GM18907 (cell line): Measurements from ENCODE around the gene MOV10L1.
"Not testable (repeated sequence)": the region's sequence is repeated elsewhere in the genome, so short reads cannot be mapped to it uniquely, and the experiment has no call there.

Source experiments
- ATAC-seq: cut with Tn5 transposase; IDR thresholded peaks from one replicate; pipeline ENCODE4 v1.9.1; 2021; ENCODE audit warnings: mild to moderate bottlenecking, moderate library complexity; ENCODE audit not compliant: unreplicated experiment

Gene MOV10L1

DNA sequence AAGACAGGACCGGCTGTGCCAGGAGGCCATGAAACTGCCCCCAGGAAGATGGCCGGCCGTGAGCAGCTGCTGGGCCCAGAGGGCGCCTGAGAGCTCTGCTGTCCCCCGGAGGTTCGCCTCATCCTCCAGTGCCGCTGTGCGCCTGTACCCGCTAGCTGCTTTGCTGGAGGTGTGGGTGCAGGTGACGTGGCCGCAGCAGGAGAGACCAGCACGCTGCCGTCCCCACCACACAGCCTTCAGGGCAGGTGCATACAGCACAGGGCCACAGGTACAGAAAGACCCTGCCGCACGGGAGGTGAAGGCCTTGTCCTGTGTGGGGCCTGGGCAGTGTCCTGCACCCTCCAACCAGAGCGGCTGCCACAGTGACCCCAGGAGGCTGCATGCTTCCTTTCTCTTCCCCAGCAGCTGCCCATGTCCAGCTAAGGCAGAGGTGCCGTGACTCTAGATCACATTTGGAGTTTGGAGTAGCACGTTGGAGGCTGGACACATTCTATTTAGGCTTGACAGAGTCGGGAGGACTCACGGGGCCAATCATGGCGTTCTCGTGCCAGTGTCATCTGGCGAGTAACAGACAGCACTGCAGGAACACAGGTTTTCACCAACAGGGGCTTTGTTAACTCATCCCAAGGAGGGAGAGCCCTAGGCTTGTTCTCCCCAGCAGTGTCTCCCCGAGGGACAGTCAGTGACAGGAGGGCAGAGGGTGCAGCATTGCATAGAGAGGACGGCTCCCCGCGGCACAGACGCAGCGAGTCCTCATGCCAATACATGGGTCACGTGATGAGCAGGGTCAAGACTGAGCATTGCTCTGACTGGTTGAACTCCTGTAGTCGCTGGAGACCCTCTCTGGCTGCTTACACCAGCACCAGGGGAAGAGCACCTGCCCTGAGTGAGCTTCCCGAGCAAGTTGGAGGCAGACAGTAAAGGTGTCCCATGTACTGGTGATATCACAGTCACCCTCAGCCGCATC is 62.0 kb downstream of the MOV10L1 start:
- no peak for ATAC-seq

GRCh38 chr22:50153056-50153755 is 63.4 kb downstream of the MOV10L1 start:
- ATAC-seq = no peak

DNA sequence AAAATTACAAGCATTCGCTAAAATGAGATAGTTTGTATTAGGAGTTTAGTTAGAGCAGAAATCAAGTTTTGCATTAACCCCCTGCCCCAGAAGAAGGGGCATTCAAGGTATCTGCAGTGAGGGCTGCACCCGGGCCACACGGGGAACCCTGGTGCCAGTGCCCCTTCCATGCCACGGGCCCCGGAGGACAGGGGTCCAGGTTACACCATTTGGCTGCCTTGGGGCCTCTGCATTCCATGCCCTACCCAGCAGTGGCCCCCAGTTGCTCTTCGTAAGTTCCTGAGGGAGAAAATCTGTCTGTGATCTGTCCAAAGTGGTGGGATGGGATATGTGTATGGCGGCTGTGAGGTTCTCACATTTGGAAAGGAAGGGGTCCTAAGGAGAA is 63.9 kb downstream of the MOV10L1 start:
- ATAC-seq = no peak

DNA sequence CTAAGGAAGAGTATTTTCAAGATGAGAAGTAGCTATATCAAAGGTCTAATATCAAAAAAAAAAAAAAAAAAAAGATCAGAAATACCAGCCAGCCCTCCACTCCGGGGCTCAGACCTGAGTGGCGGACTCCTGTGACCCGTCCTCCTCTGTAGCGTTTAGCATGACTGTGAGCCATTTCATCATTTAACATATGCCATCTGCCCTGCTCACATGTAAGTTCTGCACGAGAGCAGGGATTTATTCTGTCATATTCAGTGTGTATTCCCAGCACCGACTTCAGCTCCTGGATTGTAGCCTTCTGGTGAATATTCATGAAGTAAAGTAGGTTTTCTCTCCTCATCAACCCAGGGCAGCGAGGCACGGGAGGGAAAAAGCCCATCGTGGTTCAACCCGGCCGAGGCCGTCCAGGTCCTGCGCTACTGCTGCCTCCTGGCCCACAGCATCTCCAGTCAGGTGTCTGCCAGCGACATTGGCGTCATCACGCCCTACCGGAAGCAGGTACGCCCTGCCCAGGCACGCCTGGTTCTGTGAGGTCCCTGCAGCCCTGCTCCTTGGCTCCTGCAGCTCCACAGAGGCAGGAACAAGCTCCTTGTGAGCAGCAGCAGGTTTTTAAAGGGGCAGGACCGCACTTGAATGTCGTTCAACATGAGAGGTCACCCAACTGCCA is 68.0 kb downstream of the MOV10L1 start:
- ATAC-seq = no peak

DNA sequence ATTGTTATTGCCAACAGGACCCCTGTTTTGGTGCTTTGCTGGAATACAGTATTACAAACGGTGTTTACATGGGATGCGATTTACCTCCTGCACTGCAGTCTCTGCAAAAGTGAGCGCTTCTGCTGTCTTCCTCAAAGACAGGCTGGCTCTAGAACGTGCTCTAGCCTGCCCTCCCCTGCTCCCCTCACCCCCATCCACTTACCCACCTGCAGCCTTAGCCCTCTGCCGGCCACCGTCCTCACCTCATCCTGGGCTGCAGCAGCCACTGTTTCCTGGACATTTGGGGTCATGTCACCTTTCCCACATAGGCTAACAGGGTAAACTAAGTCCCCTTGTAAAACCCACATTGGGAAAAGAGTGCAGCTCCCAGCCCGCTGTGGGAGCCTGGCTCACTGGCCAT is 71.1 kb downstream of the MOV10L1 start:
- ATAC-seq = no peak

GRCh38 chr22:50161508-50162390 is 71.9 kb downstream of the MOV10L1 start:
- ATAC-seq = no peak

GRCh38 chr22:50162391-50162956 is 72.7 kb downstream of the MOV10L1 start:
- no peak for ATAC-seq

GRCh38 chr22:50165436-50166123 is 75.8 kb downstream of the MOV10L1 start:
- no peak for ATAC-seq

DNA sequence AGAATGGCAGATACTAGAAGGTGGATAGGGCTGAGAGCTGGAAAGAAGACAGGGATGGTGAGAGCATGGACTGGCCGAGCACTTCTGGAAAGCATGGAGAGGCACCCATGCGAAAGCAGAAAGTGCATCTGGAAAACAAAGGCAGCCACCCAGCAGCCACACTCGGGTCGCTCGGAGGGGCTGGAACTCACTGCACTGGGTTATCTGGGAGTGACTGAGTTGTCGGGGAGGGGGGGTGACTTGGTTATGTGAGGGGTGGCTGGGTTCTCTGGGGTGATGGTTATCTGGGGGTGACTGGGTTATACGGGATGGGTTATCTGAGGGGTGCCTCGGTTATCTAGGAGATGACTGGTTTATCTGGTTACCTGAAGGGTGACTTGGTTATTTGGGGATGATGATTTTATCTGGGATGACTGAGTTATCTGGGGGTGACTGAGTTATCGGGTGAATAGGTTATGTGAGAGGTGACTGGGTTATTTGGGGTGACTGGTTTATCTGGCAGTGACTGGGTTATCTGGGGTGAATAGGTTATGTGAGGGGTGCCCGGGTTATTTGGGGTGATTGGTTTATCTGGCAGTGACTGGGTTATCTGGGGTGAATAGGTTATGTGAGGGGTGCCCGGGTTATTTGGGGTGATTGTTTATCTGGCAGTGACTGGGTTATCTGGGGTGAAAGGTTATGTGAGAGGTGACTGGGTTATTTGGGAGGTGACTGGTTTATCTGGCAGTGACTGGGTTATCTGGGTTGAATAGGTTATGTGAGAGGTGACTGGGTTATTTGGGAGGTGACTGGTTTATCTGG is 78.1 kb downstream of the MOV10L1 start:
- ATAC-seq = no peak

DNA sequence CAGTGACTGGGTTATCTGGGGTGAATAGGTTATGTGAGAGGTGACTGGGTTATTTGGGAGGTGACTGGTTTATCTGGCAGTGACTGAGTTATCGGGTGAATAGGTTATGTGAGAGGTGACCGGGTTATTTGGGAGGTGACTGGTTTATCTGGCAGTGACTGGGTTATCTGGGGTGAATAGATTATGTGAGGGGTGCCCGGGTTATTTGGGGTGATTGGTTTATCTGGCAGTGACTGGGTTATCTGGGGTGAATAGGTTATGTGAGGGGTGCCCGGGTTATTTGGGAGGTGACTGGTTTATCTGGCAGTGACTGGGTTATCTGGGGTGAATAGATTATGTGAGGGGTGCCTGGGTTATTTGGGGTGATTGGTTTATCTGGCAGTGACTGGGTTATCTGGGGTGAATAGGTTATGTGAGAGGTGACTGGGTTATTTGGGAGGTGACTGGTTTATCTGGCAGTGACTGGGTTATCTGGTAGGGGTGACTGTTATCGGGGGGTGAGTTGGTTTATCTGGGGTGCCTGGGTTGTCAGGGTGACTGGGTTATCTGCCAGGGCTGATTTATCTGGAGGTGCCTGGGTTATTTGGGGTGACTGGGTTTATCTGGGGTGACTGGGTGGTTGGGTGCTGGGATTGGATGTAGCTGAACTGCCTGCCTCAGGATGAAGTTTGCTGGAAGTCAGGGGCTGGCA is 78.8 kb downstream of the MOV10L1 start:
- ATAC-seq = not testable (repeated sequence)

DNA sequence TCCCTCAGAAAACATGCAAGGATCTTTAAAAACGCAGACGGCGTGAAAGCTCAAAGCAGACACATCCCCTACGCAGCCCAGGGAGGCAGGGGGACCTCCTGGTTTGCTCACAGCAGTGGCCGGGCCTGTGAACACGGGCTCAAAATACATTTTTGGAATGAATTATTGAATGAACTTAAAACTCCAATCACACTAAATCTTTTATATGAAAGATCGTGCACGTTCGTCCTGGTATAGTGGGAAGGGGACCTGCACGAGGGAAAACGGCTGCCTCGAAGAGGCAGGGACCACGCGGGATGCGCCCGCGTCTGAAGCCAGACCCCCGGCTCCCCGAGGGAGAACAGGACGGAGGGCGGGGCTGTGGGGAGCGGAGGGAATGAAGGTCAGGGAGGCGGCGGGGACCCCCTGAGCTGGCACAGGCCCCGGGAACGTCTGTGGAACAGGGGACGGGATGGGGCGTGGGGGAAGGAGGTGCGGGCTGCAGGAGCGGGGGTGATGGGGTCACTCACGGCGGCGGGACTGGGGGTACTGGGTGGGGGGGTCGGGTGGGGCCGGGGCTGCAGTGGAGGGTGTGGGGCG is 79.5 kb downstream of the MOV10L1 start:
- ATAC-seq = no peak

GRCh38 chr22:50169774-50170341 is 80.1 kb downstream of the MOV10L1 start:
- no peak for ATAC-seq

DNA sequence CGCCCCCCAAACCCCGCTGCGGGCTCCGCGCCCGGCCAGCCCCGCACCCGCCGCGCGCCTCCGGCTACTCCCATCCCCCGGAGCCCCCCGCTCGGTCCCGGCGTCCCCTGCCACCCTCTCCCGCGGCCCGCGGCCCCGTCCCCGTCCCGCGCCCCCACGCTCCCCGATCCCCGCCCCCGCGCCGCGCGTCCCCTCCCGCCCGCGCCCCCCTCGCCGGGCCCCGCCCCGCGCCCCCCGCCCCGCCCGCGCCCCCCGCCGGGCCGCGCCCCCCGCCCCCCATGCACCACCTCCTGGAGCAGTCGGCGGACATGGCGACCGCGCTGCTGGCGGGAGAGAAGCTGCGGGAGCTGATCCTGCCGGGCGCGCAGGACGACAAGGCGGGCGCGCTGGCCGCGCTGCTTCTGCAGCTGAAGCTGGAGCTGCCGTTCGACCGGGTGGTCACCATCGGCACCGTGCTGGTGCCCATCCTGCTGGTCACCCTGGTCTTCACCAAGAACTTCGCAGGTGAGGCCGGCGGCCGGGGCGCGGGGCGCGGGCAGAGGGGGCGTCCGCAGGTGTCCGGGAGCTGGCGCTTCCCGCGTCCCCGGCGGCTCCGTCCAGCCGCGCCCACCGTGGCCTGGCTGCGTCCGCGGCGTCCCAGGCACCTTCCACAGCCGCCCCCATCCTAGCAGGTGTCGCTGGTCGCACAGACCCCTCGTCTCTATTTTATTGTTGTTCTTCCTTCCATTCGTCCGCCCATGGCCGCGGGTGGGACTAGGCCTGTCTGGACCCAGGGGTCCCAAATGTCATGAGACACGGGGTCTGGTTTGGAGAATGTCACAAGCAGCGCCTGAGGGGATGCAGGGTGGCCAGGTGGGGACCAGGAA is 80.9 kb downstream of the MOV10L1 start, which contains the start of gene PANX2:
PANX2 (plus strand) TSS at position 279 of the 866 bp plus-strand sequence; CDS start at position 279, 0 bp downstream.
- ATAC-seq = no peak

GRCh38 chr22:50171319-50171964 is 81.6 kb downstream of the MOV10L1 start:
- ATAC-seq = no peak

- ATAC-seq = no peak
These were observed 82.2 kb downstream of the MOV10L1 start for GRCh38 chr22:50171965-50172421.
